HL-60 (cell line): ENCODE measurements around the gene PRAC2.

Experiments
- DNase-seq, 2 experiments: peaks; one replicate each; pipeline ENCODE4 v3.0.0-alpha.2; 2010 to 2020; ENCODE audit warnings: low read depth in 1 of 2, low spot score in 1 of 2
- H3K27ac ChIP-seq: fragments of 250-450 bp; sonication (Bioruptor Pico); replicated peaks from 2 replicates; pipeline ENCODE4 v1.5.1; 2020; ENCODE audit warnings: mild to moderate bottlenecking, moderate library complexity
- H3K27me3 ChIP-seq: fragments of 250-450 bp; sonication (Bioruptor Pico); 2 replicates; pipeline ENCODE4 v1.5.1; 2021; ENCODE audit warnings: mild to moderate bottlenecking, moderate library complexity; ENCODE audit not compliant: insufficient read depth, poor library complexity, severe bottlenecking
- H3K4me3 ChIP-seq: replicated peaks from 2 replicates; pipeline ENCODE4 v1.5.1; 2011; ENCODE audit warnings: mild to moderate bottlenecking, control low read depth, low read length; ENCODE audit not compliant: insufficient read depth
- CTCF ChIP-seq: IDR thresholded peaks from one replicate; pipeline ENCODE4 v1.5.1; 2011; ENCODE audit warnings: low read length, control low read depth, inconsistent platforms; ENCODE audit not compliant: insufficient read depth
- GABPA ChIP-seq: IDR thresholded peaks from 2 replicates; pipeline ENCODE4 v1.6.1; 2012; ENCODE audit warnings: low read depth
- POLR2AphosphoS5 ChIP-seq: IDR thresholded peaks from 2 replicates; pipeline ENCODE4 v1.6.1; 2012; ENCODE audit warnings: low read depth
- REST ChIP-seq: IDR thresholded peaks from 2 replicates; pipeline ENCODE4 v1.6.1; 2012; ENCODE audit warnings: low read depth; ENCODE audit not compliant: insufficient replicate concordance
- SPI1 ChIP-seq: IDR thresholded peaks from 2 replicates; pipeline ENCODE4 v1.6.1; 2012; ENCODE audit warnings: low read depth, mild to moderate bottlenecking, borderline replicate concordance

Gene PRAC2

GRCh38 chr17:48759288-48759687 is 36.3 kb downstream of the PRAC2 start:
- DNase-seq: no peak
- H3K27ac ChIP-seq: no peak overlapping the region
- TF ChIP-seq REST (no peak), SPI1 (no peak), CTCF (no peak), POLR2AphosphoS5 (no peak), GABPA (no peak)
- H3K27me3 ChIP-seq: peaks cover 17% of the 10 kb centered on the region
- no peak overlapping the region for H3K4me3 ChIP-seq

GRCh38 chr17:48760411-48760810 is 37.4 kb downstream of the PRAC2 start:
- TF ChIP-seq GABPA (no peak), CTCF (no peak), SPI1 (no peak), REST (no peak)
- Histone ChIP-seq H3K27me3 (peaks cover 11% of the 10 kb centered on the region), H3K27ac (no peak overlapping the region), H3K4me3 (no peak overlapping the region)
- no peak for DNase-seq

DNA sequence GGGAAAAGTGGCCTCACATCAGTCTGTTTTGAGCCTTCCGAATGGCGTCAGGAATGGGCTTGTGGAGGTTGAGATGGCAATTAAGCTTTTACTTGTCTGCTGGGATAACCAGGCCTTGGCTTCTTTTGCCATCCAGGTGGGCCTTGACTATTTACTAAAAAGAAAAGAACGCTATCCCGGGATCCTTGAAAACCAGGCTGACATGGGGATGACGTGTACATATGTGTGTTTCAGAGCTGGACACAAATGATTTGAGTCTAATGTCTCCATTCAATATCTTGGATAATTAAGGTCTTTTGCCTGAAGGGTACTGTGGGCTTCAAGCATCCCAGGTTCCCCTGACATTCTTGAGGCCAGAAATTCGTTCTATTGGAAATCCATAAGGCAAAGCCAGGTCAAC is 38.1 kb downstream of the PRAC2 start:
- Histone ChIP-seq H3K27ac (no peak overlapping the region), H3K27me3 (peaks cover 8% of the 10 kb centered on the region), H3K4me3 (no peak overlapping the region)
- DNase-seq: no peak
- no peak for TF ChIP-seq REST
- no peak for TF ChIP-seq CTCF
- TF ChIP-seq SPI1: no peak
- TF ChIP-seq GABPA: no peak
- no peak for TF ChIP-seq POLR2AphosphoS5
